HL-60 (cell line): ENCODE results near the gene TCHH.

Source experiments
- DNase-seq, 2 experiments: peaks; one replicate each; pipeline ENCODE4 v3.0.0-alpha.2; 2010 to 2020; ENCODE audit warnings: low read depth in 1 of 2, low spot score in 1 of 2
- H3K27ac ChIP-seq: fragments of 250-450 bp; sonication (Bioruptor Pico); replicated peaks from 2 replicates; pipeline ENCODE4 v1.5.1; 2020; ENCODE audit warnings: mild to moderate bottlenecking, moderate library complexity
- H3K27me3 ChIP-seq: fragments of 250-450 bp; sonication (Bioruptor Pico); 2 replicates; pipeline ENCODE4 v1.5.1; 2021; ENCODE audit warnings: mild to moderate bottlenecking, moderate library complexity; ENCODE audit not compliant: insufficient read depth, poor library complexity, severe bottlenecking
- H3K4me3 ChIP-seq: replicated peaks from 2 replicates; pipeline ENCODE4 v1.5.1; 2011; ENCODE audit warnings: mild to moderate bottlenecking, control low read depth, low read length; ENCODE audit not compliant: insufficient read depth
- CTCF ChIP-seq: IDR thresholded peaks from one replicate; pipeline ENCODE4 v1.5.1; 2011; ENCODE audit warnings: low read length, control low read depth, inconsistent platforms; ENCODE audit not compliant: insufficient read depth
- GABPA ChIP-seq: IDR thresholded peaks from 2 replicates; pipeline ENCODE4 v1.6.1; 2012; ENCODE audit warnings: low read depth
- POLR2AphosphoS5 ChIP-seq: IDR thresholded peaks from 2 replicates; pipeline ENCODE4 v1.6.1; 2012; ENCODE audit warnings: low read depth
- REST ChIP-seq: IDR thresholded peaks from 2 replicates; pipeline ENCODE4 v1.6.1; 2012; ENCODE audit warnings: low read depth; ENCODE audit not compliant: insufficient replicate concordance
- SPI1 ChIP-seq: IDR thresholded peaks from 2 replicates; pipeline ENCODE4 v1.6.1; 2012; ENCODE audit warnings: low read depth, mild to moderate bottlenecking, borderline replicate concordance

Gene TCHH

GRCh38 chr1:152109998-152110294 is 5.3 kb downstream of the TCHH start:
- DNase-seq, result no peak
- no peak for TF ChIP-seq POLR2AphosphoS5
- TF ChIP-seq SPI1, result no peak
- TF ChIP-seq GABPA, result no peak
- no peak for TF ChIP-seq CTCF
- no peak for TF ChIP-seq REST

GRCh38 chr1:152109231-152109997 is 5.8 kb downstream of the TCHH start:
- DNase-seq, result peak in 1 of 2 experiments; percentile 48
- Histone ChIP-seq H3K4me3 (peak overlapping the region; percentile 42), H3K27me3 (peaks cover 49% of the 10 kb centered on the region), H3K27ac (no peak overlapping the region)
- no peak for TF ChIP-seq CTCF
- TF ChIP-seq REST, result no peak
- TF ChIP-seq POLR2AphosphoS5, result no peak
- TF ChIP-seq SPI1, result no peak
- TF ChIP-seq GABPA, result no peak

More at GRCh38 chr1:152109998-152110294, 5.3 kb downstream of the TCHH start:
- H3K4me3 ChIP-seq, result peak overlapping the region; percentile 42
- no peak overlapping the region for H3K27ac ChIP-seq
- H3K27me3 ChIP-seq, result peaks cover 55% of the 10 kb centered on the region

DNA sequence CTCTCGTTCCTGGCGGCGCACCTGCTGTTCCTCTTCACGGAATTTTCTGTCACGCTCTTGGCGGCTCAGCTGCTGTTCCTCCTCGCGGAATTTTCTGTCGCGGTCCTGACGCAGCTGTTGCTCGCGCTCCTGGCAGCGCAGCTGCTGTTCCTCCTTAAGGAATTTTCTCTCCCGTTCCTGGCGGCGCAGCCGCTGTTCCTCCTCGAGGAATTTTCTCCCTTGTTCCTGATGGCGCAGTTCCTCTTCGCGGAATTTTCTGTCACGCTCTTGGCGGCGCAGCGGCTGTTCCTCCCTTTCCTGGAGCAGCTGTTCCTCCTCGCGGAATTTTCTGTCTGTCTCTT is 6.4 kb downstream of the TCHH start:
- Histone ChIP-seq H3K4me3 (no peak overlapping the region), H3K27me3 (peaks cover 44% of the 10 kb centered on the region), H3K27ac (no peak overlapping the region)
- peak in 1 of 2 experiments; percentile 1 for DNase-seq
- TF ChIP-seq SPI1 (no peak), REST (no peak), GABPA (no peak), CTCF (no peak), POLR2AphosphoS5 (no peak)
